ENCODE measurements around the gene EBF3. TPM values are rescaled to one million over a fixed set of nuclear protein-coding genes. Genes with fewer than 3 reads are reported as not detected.

The EBF3 gene
- total RNA-seq, 1 experiment from 2014 or later: not detected

GRCh38 chr10:129915526-129916378, 48.3 kb downstream of the EBF3 start:
- Mint-ChIP-seq H3K27me3 (ENCODE audit: insufficient read depth, unreplicated experiment) (no peaks in the 10 kb centered on the region), H3K27ac (ENCODE audit: low read depth, unreplicated experiment) (no peak overlapping the region), H3K4me3 (ENCODE audit: unreplicated experiment) (no peak overlapping the region), H3K36me3 (ENCODE audit: insufficient read depth, unreplicated experiment) (no peaks in the 10 kb centered on the region), H3K9me3 (ENCODE audit: unreplicated experiment) (no peaks in the 10 kb centered on the region), H3K4me1 (ENCODE audit: insufficient read depth, unreplicated experiment) (no peaks in the 10 kb centered on the region)
- POLR2A ChIA-PET: no interaction called here
- no peak for TF ChIP-seq CTCF (IDR thresholded peaks at IDR 0.05; ENCODE audit: unreplicated experiment)
- no peak for DNase-seq (ENCODE audit: unreplicated experiment)
- intact Hi-C loops (cut with micrococcal nuclease): no loop called here
- BruUV-seq (replicated peaks): no TSS peak
- CTCF ChIA-PET: interaction anchor here (0.8 kb wide), 1 partner anchor 63 kb away, joined by 3 read pairs; no protein-coding TSS in a partner anchor

- H3K4me1 Mint-ChIP-seq (ENCODE audit: insufficient read depth, unreplicated experiment): no peaks in the 10 kb centered on the region
- intact Hi-C loops (cut with micrococcal nuclease): no loop called here
- no peak overlapping the region for H3K4me3 Mint-ChIP-seq (ENCODE audit: unreplicated experiment)
- no peak for DNase-seq (ENCODE audit: unreplicated experiment)
- no TSS peak for BruUV-seq (replicated peaks)
- ChIA-PET CTCF (no interaction called here), POLR2A (no interaction called here)
- no peaks in the 10 kb centered on the region for H3K9me3 Mint-ChIP-seq (ENCODE audit: unreplicated experiment)
- H3K36me3 Mint-ChIP-seq (ENCODE audit: insufficient read depth, unreplicated experiment): no peaks in the 10 kb centered on the region
- H3K27ac Mint-ChIP-seq (ENCODE audit: low read depth, unreplicated experiment): no peak overlapping the region
- H3K27me3 Mint-ChIP-seq (ENCODE audit: insufficient read depth, unreplicated experiment): no peaks in the 10 kb centered on the region
- TF ChIP-seq CTCF (IDR thresholded peaks at IDR 0.05; ENCODE audit: unreplicated experiment): no peak
Observed at GRCh38 chr10:129914960-129915359, 49.1 kb downstream of the EBF3 start.

- no peak for DNase-seq (ENCODE audit: unreplicated experiment)
- ChIA-PET CTCF (no interaction called here), POLR2A (no interaction called here)
- Mint-ChIP-seq H3K36me3 (ENCODE audit: insufficient read depth, unreplicated experiment) (no peaks in the 10 kb centered on the region), H3K27ac (ENCODE audit: low read depth, unreplicated experiment) (no peak overlapping the region), H3K4me3 (ENCODE audit: unreplicated experiment) (no peak overlapping the region), H3K9me3 (ENCODE audit: unreplicated experiment) (no peaks in the 10 kb centered on the region), H3K27me3 (ENCODE audit: insufficient read depth, unreplicated experiment) (no peaks in the 10 kb centered on the region), H3K4me1 (ENCODE audit: insufficient read depth, unreplicated experiment) (no peaks in the 10 kb centered on the region)
- BruUV-seq (replicated peaks): no TSS peak
- intact Hi-C loops (cut with micrococcal nuclease): no loop called here
- no peak for TF ChIP-seq CTCF (IDR thresholded peaks at IDR 0.05; ENCODE audit: unreplicated experiment)
Observed at GRCh38 chr10:129914153-129914855, 49.8 kb downstream of the EBF3 start.

- no peak for DNase-seq (ENCODE audit: unreplicated experiment)
- ChIA-PET POLR2A (no interaction called here), CTCF (interaction anchor here (1.6 kb wide), 1 partner anchor 24 kb away, joined by 3 read pairs; no protein-coding TSS in a partner anchor)
- H3K4me3 Mint-ChIP-seq (ENCODE audit: unreplicated experiment): no peak overlapping the region
- intact Hi-C loops (cut with micrococcal nuclease): no loop called here
- H3K9me3 Mint-ChIP-seq (ENCODE audit: unreplicated experiment): no peaks in the 10 kb centered on the region
- no TSS peak for BruUV-seq (replicated peaks)
- no peaks in the 10 kb centered on the region for H3K4me1 Mint-ChIP-seq (ENCODE audit: insufficient read depth, unreplicated experiment)
- H3K27me3 Mint-ChIP-seq (ENCODE audit: insufficient read depth, unreplicated experiment): no peaks in the 10 kb centered on the region
- TF ChIP-seq CTCF (IDR thresholded peaks at IDR 0.05; ENCODE audit: unreplicated experiment): no peak
- no peak overlapping the region for H3K27ac Mint-ChIP-seq (ENCODE audit: low read depth, unreplicated experiment)
- H3K36me3 Mint-ChIP-seq (ENCODE audit: insufficient read depth, unreplicated experiment): no peaks in the 10 kb centered on the region
Observed at GRCh38 chr10:129912986-129913695, 50.9 kb downstream of the EBF3 start.
